Neural progenitor cell (in vitro differentiated cells): ENCODE measurements around the gene TBC1D19. TPM values are rescaled to one million over a fixed set of nuclear protein-coding genes. Genes with fewer than 3 reads are reported as not detected.
"Not testable (repeated sequence)": the region's sequence is repeated elsewhere in the genome, so short reads cannot be mapped to it uniquely, and the experiment has no call there.

Source experiments
- DNase-seq: peaks from one replicate; pipeline ENCODE4 v3.0.0-alpha.2; 2016; ENCODE audit warnings: low spot score
- H2AFZ ChIP-seq: fragments of 200-600 bp; sonication (generic); replicated peaks from 2 replicates; pipeline ENCODE4 v1.6.1; 2016; ENCODE audit warnings: antibody characterized with exemption
- H3F3A ChIP-seq: fragments of 200-600 bp; sonication (generic); 2 replicates; pipeline ENCODE4 v1.6.1; 2016; ENCODE audit warnings: antibody characterized with exemption, low read depth
- H3K27ac ChIP-seq: fragments of 200-600 bp; sonication (generic); 2 replicates; pipeline ENCODE4 v1.5.1; 2016; ENCODE audit warnings: mild to moderate bottlenecking
- H3K27me3 ChIP-seq: fragments of 200-600 bp; sonication (generic); 2 replicates; pipeline ENCODE4 v1.6.1; 2016; ENCODE audit warnings: mild to moderate bottlenecking, moderate library complexity
- H3K36me3 ChIP-seq: fragments of 200-600 bp; sonication (generic); 2 replicates; pipeline ENCODE4 v1.5.1; 2016
- H3K4me1 ChIP-seq: fragments of 200-600 bp; sonication (generic); 2 replicates; pipeline ENCODE4 v1.6.1; 2016; ENCODE audit warnings: mixed run types
- H3K4me2 ChIP-seq: fragments of 200-600 bp; sonication (generic); 2 replicates; pipeline ENCODE4 v1.6.1; 2016
- H3K4me3 ChIP-seq: fragments of 200-600 bp; sonication (generic); 2 replicates; pipeline ENCODE4 v1.5.1; 2016
- H3K79me2 ChIP-seq: fragments of 200-600 bp; sonication (generic); 2 replicates; pipeline ENCODE4 v1.6.1; 2016; ENCODE audit warnings: low read depth
- H3K9ac ChIP-seq: fragments of 200-600 bp; sonication (generic); 2 replicates; pipeline ENCODE4 v1.6.1; 2016
- H3K9me3 ChIP-seq: fragments of 200-600 bp; sonication (generic); 2 replicates; pipeline ENCODE4 v1.5.1; 2016; ENCODE audit warnings: low read depth
- H4K20me1 ChIP-seq: fragments of 200-600 bp; sonication (generic); 2 replicates; pipeline ENCODE4 v1.6.1; 2016; ENCODE audit warnings: low read depth
- H3K27ac Mint-ChIP-seq: 3 replicates; pipeline ENCODE4 v1.8.0; 2021; ENCODE audit warnings: mixed read lengths
- H3K27me3 Mint-ChIP-seq: 2 replicates; pipeline ENCODE4 v1.8.0; 2022; ENCODE audit warnings: low read depth, mild to moderate bottlenecking, inconsistent platforms, moderate library complexity, mixed read lengths; ENCODE audit not compliant: insufficient read depth
- H3K36me3 Mint-ChIP-seq: 3 replicates; pipeline ENCODE4 v1.8.0; 2021; ENCODE audit warnings: mixed read lengths
- H3K4me1 Mint-ChIP-seq: 3 replicates; pipeline ENCODE4 v1.8.0; 2021; ENCODE audit warnings: mixed read lengths
- H3K4me3 Mint-ChIP-seq: 3 replicates; pipeline ENCODE4 v1.8.0; 2021; ENCODE audit warnings: mild to moderate bottlenecking, moderate library complexity, mixed read lengths
- H3K9me3 Mint-ChIP-seq: 3 replicates; pipeline ENCODE4 v1.8.0; 2020; ENCODE audit warnings: mixed read lengths
- EZH2 ChIP-seq: fragments of 200-600 bp; sonication (generic); IDR thresholded peaks from 2 replicates; pipeline ENCODE4 v1.6.1; 2017; ENCODE audit warnings: antibody characterized with exemption, mild to moderate bottlenecking, moderate library complexity
- EZH2phosphoT487 ChIP-seq: fragments of 200-600 bp; sonication (generic); IDR thresholded peaks from 2 replicates; pipeline ENCODE4 v1.6.1; 2017; ENCODE audit warnings: antibody characterized with exemption
- total RNA-seq: library from RNA; depleted of rRNA; stranded (reverse); fragments of >200 nt; gene quantifications from 2 replicates; pipeline ENCODE4 v1.2.3, GENCODE V29; 2015; ENCODE audit warnings: low replicate concordance
- TF ChIP-seq, protein P1 (sequence below): fragments of 200-600 bp; sonication (generic); IDR thresholded peaks from 2 replicates; pipeline ENCODE4 v1.5.1; 2017; ENCODE audit warnings: antibody characterized with exemption, mild to moderate bottlenecking

TBC1D19 gene
- total RNA-seq, 1 donor from 2014 or later: 30.7 TPM

DNA sequence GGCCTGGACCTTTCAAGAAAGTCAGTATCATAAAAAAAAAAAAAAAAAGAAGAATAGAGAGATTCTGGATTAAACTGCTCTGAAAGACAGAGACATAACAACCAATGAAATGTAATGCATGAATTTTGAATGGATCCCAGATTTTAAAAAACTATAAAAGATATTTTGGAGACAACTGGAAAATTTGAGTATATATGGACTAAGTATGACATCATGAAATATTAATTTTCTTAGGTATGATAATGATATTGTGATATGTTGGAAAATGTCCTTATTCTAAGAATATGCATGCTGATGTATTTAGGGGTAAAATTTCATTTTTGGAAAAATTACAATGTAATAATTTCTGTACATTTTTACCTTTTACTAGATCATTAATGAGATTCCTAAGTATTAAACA lies 52.6 kb downstream of the TBC1D19 start:
- Histone ChIP-seq H3F3A (no peaks in the 10 kb centered on the region), H3K36me3 (no peaks in the 10 kb centered on the region), H3K27ac (no peak overlapping the region), H3K4me2 (no peak overlapping the region), H2AFZ (no peak overlapping the region), H3K9ac (no peak overlapping the region), H3K27me3 (no peaks in the 10 kb centered on the region), H3K9me3 (no peaks in the 10 kb centered on the region), H3K4me3 (no peak overlapping the region), H4K20me1 (no peaks in the 10 kb centered on the region), H3K79me2 (no peaks in the 10 kb centered on the region), H3K4me1 (no peaks in the 10 kb centered on the region)
- no peak overlapping the region for H3K4me3 Mint-ChIP-seq
- H3K4me1 Mint-ChIP-seq: no peaks in the 10 kb centered on the region
- no peak for DNase-seq
- no peaks in the 10 kb centered on the region for H3K27me3 Mint-ChIP-seq
- H3K9me3 Mint-ChIP-seq: no peaks in the 10 kb centered on the region
- peaks cover 19% of the 10 kb centered on the region for H3K36me3 Mint-ChIP-seq
- TF ChIP-seq EZH2 (no peak), EZH2phosphoT487 (no peak)
- TF ChIP-seq, protein P1, sequence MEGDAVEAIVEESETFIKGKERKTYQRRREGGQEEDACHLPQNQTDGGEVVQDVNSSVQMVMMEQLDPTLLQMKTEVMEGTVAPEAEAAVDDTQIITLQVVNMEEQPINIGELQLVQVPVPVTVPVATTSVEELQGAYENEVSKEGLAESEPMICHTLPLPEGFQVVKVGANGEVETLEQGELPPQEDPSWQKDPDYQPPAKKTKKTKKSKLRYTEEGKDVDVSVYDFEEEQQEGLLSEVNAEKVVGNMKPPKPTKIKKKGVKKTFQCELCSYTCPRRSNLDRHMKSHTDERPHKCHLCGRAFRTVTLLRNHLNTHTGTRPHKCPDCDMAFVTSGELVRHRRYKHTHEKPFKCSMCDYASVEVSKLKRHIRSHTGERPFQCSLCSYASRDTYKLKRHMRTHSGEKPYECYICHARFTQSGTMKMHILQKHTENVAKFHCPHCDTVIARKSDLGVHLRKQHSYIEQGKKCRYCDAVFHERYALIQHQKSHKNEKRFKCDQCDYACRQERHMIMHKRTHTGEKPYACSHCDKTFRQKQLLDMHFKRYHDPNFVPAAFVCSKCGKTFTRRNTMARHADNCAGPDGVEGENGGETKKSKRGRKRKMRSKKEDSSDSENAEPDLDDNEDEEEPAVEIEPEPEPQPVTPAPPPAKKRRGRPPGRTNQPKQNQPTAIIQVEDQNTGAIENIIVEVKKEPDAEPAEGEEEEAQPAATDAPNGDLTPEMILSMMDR: no peak
- no peak overlapping the region for H3K27ac Mint-ChIP-seq

DNA sequence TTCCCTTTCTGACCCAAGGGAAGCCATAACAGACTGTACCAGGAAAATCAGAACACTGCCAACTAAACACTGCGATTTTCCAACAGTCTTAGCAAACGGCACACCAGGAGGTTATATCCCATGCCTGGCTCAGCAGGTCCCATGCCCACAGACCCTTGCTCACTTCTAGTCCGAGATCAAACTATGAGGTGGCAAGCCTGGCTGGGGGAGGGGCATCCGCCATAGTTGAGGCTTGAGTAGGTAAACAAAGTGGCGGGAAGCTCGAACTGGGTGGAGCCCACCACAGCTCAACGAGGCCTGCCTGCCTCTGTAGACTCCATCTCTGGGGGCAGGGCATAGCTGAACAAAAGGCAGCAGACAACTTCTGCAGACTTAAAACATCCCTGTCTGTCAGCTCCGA lies 56.8 kb downstream of the TBC1D19 start:
- H3K27me3 Mint-ChIP-seq, H3K4me3 Mint-ChIP-seq, H3K27ac ChIP-seq, H3K79me2 ChIP-seq, H3K9ac ChIP-seq, DNase-seq, H3F3A ChIP-seq, H3K9me3 ChIP-seq, H2AFZ ChIP-seq, H3K27me3 ChIP-seq, H3K36me3 ChIP-seq, H3K27ac Mint-ChIP-seq, H3K4me1 Mint-ChIP-seq, H3K4me1 ChIP-seq, H3K4me3 ChIP-seq, H4K20me1 ChIP-seq, H3K4me2 ChIP-seq: not testable (repeated sequence)
- H3K9me3 Mint-ChIP-seq: peaks cover 24% of the 10 kb centered on the region
- H3K36me3 Mint-ChIP-seq: peaks cover 44% of the 10 kb centered on the region

DNA sequence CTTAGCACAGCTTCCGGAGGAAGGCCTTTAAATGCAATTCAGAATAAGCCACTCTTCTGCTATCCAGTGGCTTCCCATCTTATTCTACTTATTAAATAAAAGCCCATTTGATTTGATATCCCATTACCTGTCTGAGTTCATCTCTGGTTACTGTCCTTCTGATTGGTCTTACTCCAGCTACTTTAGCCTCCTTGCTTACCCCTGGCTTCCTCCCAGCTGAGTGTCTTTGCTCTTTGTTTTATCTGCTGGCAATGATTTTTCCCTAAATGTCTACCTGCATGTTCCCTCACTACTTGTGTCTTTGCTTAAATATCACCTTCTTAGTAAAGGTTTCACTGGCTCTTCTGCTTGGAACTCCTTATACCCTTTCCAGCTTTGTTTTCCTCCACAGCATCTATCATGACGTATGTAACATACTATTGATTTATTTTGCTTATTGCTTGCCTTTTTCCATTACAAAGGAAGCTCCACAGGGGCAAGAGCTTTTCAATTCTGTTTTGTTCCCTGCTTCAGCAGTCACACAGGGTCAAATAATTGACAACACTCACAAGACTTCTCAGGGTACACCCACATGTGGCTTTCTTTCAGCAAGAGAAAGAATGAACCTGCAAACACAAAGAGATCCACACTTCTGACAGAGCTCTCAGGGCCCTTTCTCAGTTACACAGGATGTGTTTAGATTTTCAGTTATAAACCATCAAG lies 63.8 kb downstream of the TBC1D19 start:
- DNase-seq: no peak
- H3K27me3 ChIP-seq: no peaks in the 10 kb centered on the region
- H4K20me1 ChIP-seq: no peaks in the 10 kb centered on the region
- H3K27ac Mint-ChIP-seq: no peak overlapping the region
- H3K27ac ChIP-seq: peak overlapping the region; percentile 18
- no peaks in the 10 kb centered on the region for H3K4me1 Mint-ChIP-seq
- H3K36me3 Mint-ChIP-seq: peaks cover 33% of the 10 kb centered on the region
- TF ChIP-seq, protein P1: no peak
- no peak for TF ChIP-seq EZH2
- no peak for TF ChIP-seq EZH2phosphoT487
- H3K9ac ChIP-seq: no peak overlapping the region
- no peak overlapping the region for H3K4me3 Mint-ChIP-seq
- H3K4me3 ChIP-seq: no peak overlapping the region
- no peaks in the 10 kb centered on the region for H3K9me3 ChIP-seq
- H3K4me2 ChIP-seq: no peak overlapping the region
- peaks cover 2% of the 10 kb centered on the region for H3K27me3 Mint-ChIP-seq
- peaks cover 42% of the 10 kb centered on the region for H3K9me3 Mint-ChIP-seq
- H3K36me3 ChIP-seq: no peaks in the 10 kb centered on the region
- no peak overlapping the region for H2AFZ ChIP-seq
- H3K79me2 ChIP-seq: no peaks in the 10 kb centered on the region
- H3K4me1 ChIP-seq: peaks cover 5% of the 10 kb centered on the region
- H3F3A ChIP-seq: peaks cover 7% of the 10 kb centered on the region

GRCh38 chr4:26648260-26648659 lies 64.4 kb downstream of the TBC1D19 start:
- H3K27me3 ChIP-seq: no peaks in the 10 kb centered on the region
- TF ChIP-seq EZH2phosphoT487 (no peak), EZH2 (no peak)
- TF ChIP-seq, protein P1: no peak
- H3K4me2 ChIP-seq: no peak overlapping the region
- no peak overlapping the region for H3K4me3 Mint-ChIP-seq
- peaks cover 31% of the 10 kb centered on the region for H3K36me3 Mint-ChIP-seq
- H3K9me3 ChIP-seq: no peaks in the 10 kb centered on the region
- no peak overlapping the region for H3K27ac Mint-ChIP-seq
- H3K27ac ChIP-seq: peak overlapping the region; percentile 18
- no peak overlapping the region for H3K4me3 ChIP-seq
- no peaks in the 10 kb centered on the region for H4K20me1 ChIP-seq
- DNase-seq: no peak
- no peaks in the 10 kb centered on the region for H3K79me2 ChIP-seq
- no peaks in the 10 kb centered on the region for H3K4me1 Mint-ChIP-seq
- H3F3A ChIP-seq: peaks cover 7% of the 10 kb centered on the region
- H2AFZ ChIP-seq: no peak overlapping the region
- H3K4me1 ChIP-seq: peaks cover 5% of the 10 kb centered on the region
- no peaks in the 10 kb centered on the region for H3K27me3 Mint-ChIP-seq
- H3K9ac ChIP-seq: no peak overlapping the region
- no peaks in the 10 kb centered on the region for H3K36me3 ChIP-seq
- H3K9me3 Mint-ChIP-seq: peaks cover 48% of the 10 kb centered on the region
